Adrenal gland (tissue), 12 donors: Measurements from ENCODE around the gene HSP90AA1. TPM values are rescaled to one million over a fixed set of nuclear protein-coding genes. Genes with fewer than 3 reads are reported as not detected.
"Not testable (repeated sequence)": the region's sequence is repeated elsewhere in the genome, so short reads cannot be mapped to it uniquely, and the experiment has no call there.

ENCODE experiments used
- DNase-seq, 7 donors: peaks; one replicate each; pipeline ENCODE4 v3.0.0-alpha.2; 2019 to 2020
- H3K27ac ChIP-seq, 5 donors: fragments of 200-600 bp; sonication (generic) in 4 of 5; 1 replicate in 3 of 5; 2 replicates in 2 of 5; pipeline versions ENCODE4 v1.5.1 to v1.8.0; 2016 to 2020; ENCODE audit warnings: mild to moderate bottlenecking in 1 of 5
- H3K27me3 ChIP-seq: fragments of 200-600 bp; 2 replicates; pipeline ENCODE4 v1.8.0; 2021
- H3K36me3 ChIP-seq, 2 donors: fragments of 200-600 bp; replicated peaks in 1 of 2; 1 replicate in 1 of 2; 2 replicates in 1 of 2; pipeline versions ENCODE4 v1.5.1 to v1.8.0; 2018 to 2022
- H3K4me1 ChIP-seq, 2 donors: fragments of 200-600 bp; replicated peaks in 1 of 2; 1 replicate in 1 of 2; 2 replicates in 1 of 2; pipeline versions ENCODE4 v1.5.1 to v1.8.0; 2018 to 2021
- H3K4me3 ChIP-seq, 4 donors: fragments of 200-600 bp; sonication (generic) in 3 of 4; one replicate each; pipeline ENCODE4 v1.5.1; 2016 to 2018
- H3K9me3 ChIP-seq, 3 donors: fragments of 200-600 bp; sonication (generic) in 1 of 3; replicated peaks in 1 of 3; 1 replicate in 2 of 3; 2 replicates in 1 of 3; pipeline versions ENCODE4 v1.5.1 to v1.8.0; 2016 to 2021
- POLR2A ChIP-seq, 2 donors: fragments of 450-650 bp; IDR thresholded peaks; one replicate each; pipeline ENCODE4 v1.6.1; 2017; ENCODE audit warnings: antibody characterized with exemption in 2 of 2, mild to moderate bottlenecking in 2 of 2, moderate library complexity in 1 of 2
- WGBS, 4 donors: extraction: QIAGEN DNeasy Blood & Tissue Kit in 2 of 4; methylation state at CpG; one replicate each; pipeline versions ENCODE4 v1.1.5 to v1.1.7; 2013 to 2017; 5-methylcytosine and 5-hydroxymethylcytosine counted together
- intact Hi-C, 2 donors: fragments of 100-400 bp; cut with DNase I; formaldehyde crosslinking; loops; one replicate each; pipeline versions ENCODE4 v1.14.1 to v1.15.0; 2022 to 2023
- polyA plus RNA-seq, 3 donors: library from polyadenylated mRNA; stranded (reverse); fragments of 200-250 nt in 2 of 3; fragments of 350-450 nt in 1 of 3; fragmentation: Illumina TruSeq in 1 of 3; extraction: RNeasy Lipid Tissue Mini Kit (QIAGEN cat#74804) in 1 of 3; gene quantifications; one replicate each; pipeline ENCODE4 v1.2.3, GENCODE V29; 2013 to 2014
- total RNA-seq, 9 donors: library from RNA; depleted of rRNA in 4 of 9; stranded (reverse); fragments of >200 nt in 4 of 9; fragments of 120-200 nt in 1 of 9; fragmentation: NEBNext Ultra II Directional in 1 of 9; extraction: Animal tissue kit (Norgen Biotek cat#: 25700) in 1 of 9; gene quantifications; one replicate each; pipeline versions ENCODE4 v1.1.0 to v1.2.4, GENCODE V29; 2013 to 2023
- TF ChIP-seq, protein P1 (sequence below), 6 experiments: fragments of 450-650 bp in 4 of 6; fragments of 200-600 bp in 2 of 6; sonication (generic) in 1 of 6; IDR thresholded peaks; 1 replicate in 5 of 6; 2 replicates in 1 of 6; pipeline versions ENCODE4 v1.5.1 to v1.8.0; 2016 to 2021; ENCODE audit warnings: antibody characterized with exemption in 6 of 6, mild to moderate bottlenecking in 2 of 6, moderate library complexity in 1 of 6
- donor health status: healthy with polysubstance abuse.
- donor health status: Bipolar disorder and iron deficiency.
- donor health status: DM: yes; HTN: yes; CAD: no.
- donor health status: DM: no; HTN: no; CAD: no.
- donor health status: DM: no; HTN: no; CAD: no.
- donor health status: DM: yes; HTN: yes; CAD: no.

HSP90AA1 gene
- total and polyA plus RNA-seq, 12 donors: 272 to 1,666 (median 406) TPM

DNA sequence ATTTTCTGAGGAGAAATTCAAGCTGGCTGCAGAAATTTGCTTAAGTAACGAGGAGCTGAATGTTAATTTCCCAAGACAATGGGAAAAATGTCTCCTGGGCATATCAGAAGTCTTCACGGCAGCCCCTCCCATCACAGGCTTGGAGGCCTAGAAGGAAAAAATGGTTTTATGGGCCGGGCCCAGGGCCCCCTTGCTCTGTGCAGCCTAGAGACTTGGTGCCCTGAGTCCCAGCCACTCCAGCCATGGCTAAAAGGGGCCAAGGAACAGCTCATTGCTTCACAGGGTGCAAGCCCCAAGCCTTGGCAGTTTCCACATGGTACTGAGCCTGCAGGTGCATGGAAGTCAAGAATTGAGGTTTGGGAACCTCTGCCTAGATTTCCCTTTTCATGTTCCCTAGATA, 24.3 kb upstream of the HSP90AA1 start:
- intact Hi-C loops: no loop called here
- no peaks in the 10 kb centered on the region for H3K27me3 ChIP-seq
- WGBS, 4 donors: 92 to 100% (median 95%) methylated on average over 3 of the region's 3 CpGs
- no peak for TF ChIP-seq POLR2A (IDR thresholded peaks at IDR 0.05)
- TF ChIP-seq, protein P1, sequence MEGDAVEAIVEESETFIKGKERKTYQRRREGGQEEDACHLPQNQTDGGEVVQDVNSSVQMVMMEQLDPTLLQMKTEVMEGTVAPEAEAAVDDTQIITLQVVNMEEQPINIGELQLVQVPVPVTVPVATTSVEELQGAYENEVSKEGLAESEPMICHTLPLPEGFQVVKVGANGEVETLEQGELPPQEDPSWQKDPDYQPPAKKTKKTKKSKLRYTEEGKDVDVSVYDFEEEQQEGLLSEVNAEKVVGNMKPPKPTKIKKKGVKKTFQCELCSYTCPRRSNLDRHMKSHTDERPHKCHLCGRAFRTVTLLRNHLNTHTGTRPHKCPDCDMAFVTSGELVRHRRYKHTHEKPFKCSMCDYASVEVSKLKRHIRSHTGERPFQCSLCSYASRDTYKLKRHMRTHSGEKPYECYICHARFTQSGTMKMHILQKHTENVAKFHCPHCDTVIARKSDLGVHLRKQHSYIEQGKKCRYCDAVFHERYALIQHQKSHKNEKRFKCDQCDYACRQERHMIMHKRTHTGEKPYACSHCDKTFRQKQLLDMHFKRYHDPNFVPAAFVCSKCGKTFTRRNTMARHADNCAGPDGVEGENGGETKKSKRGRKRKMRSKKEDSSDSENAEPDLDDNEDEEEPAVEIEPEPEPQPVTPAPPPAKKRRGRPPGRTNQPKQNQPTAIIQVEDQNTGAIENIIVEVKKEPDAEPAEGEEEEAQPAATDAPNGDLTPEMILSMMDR (IDR thresholded peaks at IDR 0.05): no peak
- H3K36me3 ChIP-seq: no peaks in the 10 kb centered on the region
- H3K27ac ChIP-seq: no peak overlapping the region
- no peaks in the 10 kb centered on the region for H3K9me3 ChIP-seq
- H3K4me1 ChIP-seq: no peaks in the 10 kb centered on the region
- H3K4me3 ChIP-seq: no peak overlapping the region
- no peak for DNase-seq

DNA sequence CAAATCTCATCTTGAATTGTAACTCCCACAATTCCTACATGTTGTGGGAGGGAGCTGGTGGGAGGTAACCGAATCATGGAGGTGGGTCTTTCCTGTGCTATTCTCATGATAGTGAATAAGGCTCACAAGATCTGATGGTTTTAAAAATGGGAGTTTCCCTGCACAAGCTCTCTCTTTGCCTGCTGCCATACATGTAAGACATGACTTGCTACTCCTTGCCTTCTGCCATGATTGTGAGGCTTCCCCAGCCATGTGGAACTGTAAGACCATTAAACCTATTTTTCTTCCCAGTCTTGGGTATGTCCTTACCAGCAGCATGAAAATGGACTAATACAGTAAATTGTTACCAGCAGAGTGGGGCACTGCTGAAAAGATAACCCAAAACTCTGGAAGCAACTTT, 22.5 kb upstream of the HSP90AA1 start:
- H3K9me3 ChIP-seq, H3K36me3 ChIP-seq, H3K4me1 ChIP-seq, intact Hi-C loops, H3K27me3 ChIP-seq, DNase-seq, H3K27ac ChIP-seq, H3K4me3 ChIP-seq: not testable (repeated sequence)
- WGBS, 4 donors: 80 to 88% (median 83%) methylated on average over 1 of the region's 1 CpG

DNA sequence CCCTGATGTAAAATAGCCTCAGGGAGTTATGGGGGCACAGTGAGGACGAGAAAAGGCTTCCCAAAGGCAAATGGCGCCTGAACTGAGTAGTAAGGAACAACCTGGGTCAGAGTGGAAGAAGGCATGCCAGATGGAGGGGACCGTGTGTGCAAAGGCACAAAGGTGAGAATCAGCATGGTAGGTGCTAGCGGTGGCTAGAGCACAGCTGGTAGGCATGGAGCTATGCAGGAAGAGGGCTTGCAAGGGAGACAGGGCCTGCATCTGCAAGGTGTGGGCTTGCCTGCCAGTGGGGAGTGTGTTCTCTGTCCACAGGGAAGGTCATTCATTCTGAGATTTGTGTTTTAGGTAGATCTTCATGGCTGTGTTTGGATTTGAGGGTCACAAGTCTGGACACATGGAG, 18.5 kb upstream of the HSP90AA1 start:
- Histone ChIP-seq H3K27ac (no peak overlapping the region), H3K27me3 (no peaks in the 10 kb centered on the region), H3K36me3 (no peaks in the 10 kb centered on the region), H3K9me3 (no peaks in the 10 kb centered on the region), H3K4me3 (no peak overlapping the region), H3K4me1 (no peaks in the 10 kb centered on the region)
- WGBS, 4 donors: 82 to 87% (median 85%) methylated on average over 4 of the region's 4 CpGs
- intact Hi-C loops: no loop called here
- DNase-seq: peak in 1 of 7 donors; percentile 18
- TF ChIP-seq, protein P1 (IDR thresholded peaks at IDR 0.05): no peak
- no peak for TF ChIP-seq POLR2A (IDR thresholded peaks at IDR 0.05)

DNA sequence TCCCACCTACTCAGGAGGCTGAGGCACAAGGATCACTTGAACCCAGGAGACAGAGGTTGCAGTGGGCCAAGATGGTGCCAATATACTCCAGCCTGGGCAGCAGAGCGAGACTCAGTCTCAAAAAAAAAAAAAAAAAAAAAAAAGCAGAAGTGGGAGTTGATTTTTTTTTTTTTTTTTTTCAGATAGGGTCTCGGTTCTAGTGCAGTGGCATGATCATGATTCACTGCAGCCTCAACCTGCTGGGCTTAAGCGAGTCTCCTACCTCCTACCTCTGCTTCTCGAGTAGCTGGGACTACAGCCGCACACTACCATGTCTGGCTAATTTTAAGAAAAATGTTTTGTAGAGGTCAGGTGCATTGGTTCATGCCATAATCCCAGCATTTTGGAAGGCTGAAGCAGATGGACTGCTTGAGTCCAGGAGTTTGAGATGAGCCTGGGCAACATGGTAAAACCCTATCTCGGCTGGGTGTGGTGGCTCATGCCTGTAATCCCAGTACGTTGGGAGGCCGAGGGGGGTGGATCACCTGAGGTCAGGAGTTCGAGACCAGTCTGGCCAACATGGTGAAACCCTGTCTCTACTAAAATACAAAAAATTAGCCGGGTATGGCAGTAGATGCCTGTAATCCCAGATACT, 16.3 kb upstream of the HSP90AA1 start:
- H3K36me3 ChIP-seq: no peaks in the 10 kb centered on the region
- no peak overlapping the region for H3K27ac ChIP-seq
- no peaks in the 10 kb centered on the region for H3K4me1 ChIP-seq
- WGBS, 4 donors: 82 to 92% (median 87%) methylated on average over 10 of the region's 10 CpGs
- TF ChIP-seq POLR2A (IDR thresholded peaks at IDR 0.05): no peak
- intact Hi-C loops: no loop called here
- no peaks in the 10 kb centered on the region for H3K27me3 ChIP-seq
- H3K9me3 ChIP-seq: no peaks in the 10 kb centered on the region
- H3K4me3 ChIP-seq: no peak overlapping the region
- peak in 1 of 7 donors; percentile 33 for DNase-seq

DNA sequence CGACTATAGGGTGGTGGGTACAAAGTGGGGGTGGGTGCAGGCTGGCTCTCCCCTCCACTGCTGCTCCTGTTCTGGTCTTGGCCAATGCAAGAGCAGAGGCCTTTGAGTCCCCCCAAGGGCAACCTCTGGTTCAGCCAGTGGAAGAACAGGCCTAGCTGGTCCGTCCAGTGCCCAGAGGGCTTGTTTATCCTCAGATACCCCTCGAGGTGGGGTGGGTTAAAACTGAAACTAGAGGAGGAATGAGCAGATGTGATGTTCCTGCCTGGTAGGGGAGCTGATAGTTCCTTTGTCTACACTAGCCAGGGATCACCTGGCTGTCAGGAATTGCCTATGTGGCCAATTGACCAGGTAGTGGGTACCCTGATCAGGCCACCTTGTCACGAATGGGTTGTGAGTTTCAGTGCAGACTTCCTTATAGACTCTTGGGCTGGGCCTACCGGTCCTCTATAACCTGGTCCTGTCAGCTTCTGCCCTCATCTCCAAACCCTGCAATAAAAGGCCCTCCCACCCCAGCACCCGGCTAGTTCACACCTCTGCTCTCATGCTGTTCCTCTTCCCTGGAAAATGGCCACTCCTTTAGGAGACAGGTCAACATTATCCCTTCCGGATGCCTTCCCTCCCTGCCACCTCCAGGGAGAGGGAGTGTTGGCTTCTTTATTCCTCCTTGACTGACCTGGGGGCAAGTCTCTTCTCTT, 10.7 kb upstream of the HSP90AA1 start:
- DNase-seq: no peak

More for the DNA sequence above, 10.7 kb upstream of the HSP90AA1 start:
- H3K27ac ChIP-seq: no peak overlapping the region
- WGBS, 4 donors: 69 to 79% (median 72%) methylated on average over 7 of the region's 7 CpGs
- H3K27me3 ChIP-seq: no peaks in the 10 kb centered on the region
- intact Hi-C loops: loop anchor here in 1 of 2 donors (5.0 to 10.0 kb wide), 3 partner anchors 35 to 393 kb away; no protein-coding TSS in a partner anchor
- TF ChIP-seq, protein P1 (IDR thresholded peaks at IDR 0.05): no peak
- TF ChIP-seq POLR2A (IDR thresholded peaks at IDR 0.05): no peak
- no peaks in the 10 kb centered on the region for H3K36me3 ChIP-seq
- H3K4me3 ChIP-seq: no peak overlapping the region
- H3K4me1 ChIP-seq: no peaks in the 10 kb centered on the region
- no peaks in the 10 kb centered on the region for H3K9me3 ChIP-seq
